Left colon (tissue), 2 donors: ENCODE data around the gene SMPD3. TPM values are rescaled to one million over a fixed set of nuclear protein-coding genes. Genes with fewer than 3 reads are reported as not detected.

Experiments
- ATAC-seq: fragments of 200-7000 bp; cut with Tn5 transposase; one replicate; pipeline ENCODE4 v1.9.1; 2020; ENCODE audit warnings: mild to moderate bottlenecking, moderate library complexity
- DNase-seq, 2 donors: peaks; one replicate each; pipeline ENCODE4 v3.0.0-alpha.2; 2020
- intact Hi-C, 2 donors: fragments of 100-400 bp; cut with DNase I in 1 of 2; cut with micrococcal nuclease in 1 of 2; formaldehyde crosslinking; loops; one replicate each; pipeline versions ENCODE4 v1.11.2 to v1.14.0; 2022; cut with DNase I, micrococcal nuclease
- total RNA-seq, 2 donors: library from RNA; stranded (reverse); fragmentation: NEBNext Ultra II Directional; extraction: Animal tissue kit (Norgen Biotek cat#: 25700); gene quantifications; one replicate each; pipeline ENCODE4 v1.2.1, GENCODE V29; 2021
- donor health status: DM: no; HTN: no; CAD: no.
- donor health status: DM: yes; HTN: yes; CAD: no.

SMPD3 gene
- total RNA-seq, 2 donors from 2014 or later = 71.5 to 90.3 TPM

- no peak for DNase-seq
- intact Hi-C loops = loop anchor here in 1 of 2 donors (5.0 kb wide), 1 partner anchor 90 kb away; no protein-coding TSS in a partner anchor
- no peak for ATAC-seq
Observed at GRCh38 chr16:68331879-68332410, 116.4 kb downstream of the SMPD3 start.

GRCh38 chr16:68328860-68329390 lies 119.4 kb downstream of the SMPD3 start:
- ATAC-seq (no peak), DNase-seq (no peak)
- intact Hi-C loops = loop anchor here in 1 of 2 donors (2.0 kb wide), 1 partner anchor 68 kb away; no protein-coding TSS in a partner anchor

DNA sequence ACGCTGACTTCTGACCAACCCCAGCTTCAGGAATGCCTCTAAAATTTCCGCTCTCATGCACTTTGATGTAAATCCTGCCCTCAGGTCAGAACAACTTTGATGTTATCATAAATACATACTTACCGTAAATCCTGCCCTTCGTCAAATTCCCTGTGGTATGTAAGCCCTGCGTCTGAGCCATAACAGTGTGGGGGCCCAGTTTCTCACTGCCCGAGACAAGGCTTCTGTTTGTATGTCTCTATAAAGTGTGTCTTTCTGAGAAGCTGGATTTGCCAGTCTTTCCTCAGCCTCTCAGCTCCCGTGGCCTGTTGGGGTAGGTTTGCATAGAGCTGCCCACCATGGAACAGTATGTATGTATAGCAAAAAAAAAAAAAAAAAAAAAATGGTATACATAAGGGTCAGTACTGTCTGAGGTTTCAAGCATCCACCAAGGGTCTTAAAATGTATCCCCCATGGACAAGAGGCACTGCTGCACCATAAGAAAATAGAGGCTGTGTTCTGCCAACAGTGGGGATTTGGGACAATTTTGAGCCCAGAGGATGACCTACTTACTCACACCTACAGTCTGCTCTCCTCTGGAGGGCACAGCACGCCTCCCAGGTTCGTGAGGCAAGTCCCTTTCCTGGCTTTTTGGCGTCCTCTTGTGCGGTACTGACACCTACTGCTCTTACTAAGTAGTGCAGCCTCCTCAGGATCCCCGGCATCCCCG lies 120.0 kb downstream of the SMPD3 start:
- ATAC-seq = peak; percentile 99
- intact Hi-C loops = loop anchor here in 1 of 2 donors (2.0 kb wide), 1 partner anchor 68 kb away; no protein-coding TSS in a partner anchor
- DNase-seq = peak; percentile 68 to 78

DNA sequence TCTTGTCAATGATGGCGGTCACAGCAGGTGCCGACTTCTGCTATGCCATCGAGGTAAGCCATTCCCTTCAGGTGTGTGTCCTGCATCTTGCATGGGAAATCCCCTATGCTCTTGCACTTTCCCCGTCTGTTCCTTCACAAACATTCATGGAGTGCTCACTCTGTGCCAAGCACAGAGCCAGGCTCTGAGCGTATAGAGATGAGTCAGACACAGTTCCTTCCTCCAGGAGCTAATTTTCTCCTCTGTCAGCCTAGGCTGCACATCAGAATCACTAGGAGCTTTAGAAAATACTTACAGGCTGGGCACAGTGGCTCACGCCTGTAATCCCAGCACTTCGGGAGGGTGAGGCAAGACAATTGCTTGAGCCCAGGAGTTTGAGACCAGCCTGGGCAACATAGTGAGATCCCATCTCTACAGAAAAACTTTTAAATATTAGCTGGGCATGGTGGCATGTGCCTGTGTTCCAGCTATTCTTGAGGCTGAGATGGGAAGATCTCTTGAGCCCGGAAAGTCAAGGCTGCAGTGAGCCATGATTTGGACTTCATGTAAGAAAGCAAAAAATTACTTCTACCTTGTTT lies 123.4 kb downstream of the SMPD3 start:
- ATAC-seq = no peak
- intact Hi-C loops = no loop called here
- no peak for DNase-seq

- ATAC-seq (no peak), DNase-seq (no peak)
- intact Hi-C loops = no loop called here
Observed at GRCh38 chr16:68324336-68324735, 124.0 kb downstream of the SMPD3 start.

- DNase-seq = no peak
- intact Hi-C loops = no loop called here
- no peak for ATAC-seq
Observed at GRCh38 chr16:68319185-68319908, 129.0 kb downstream of the SMPD3 start.

DNA sequence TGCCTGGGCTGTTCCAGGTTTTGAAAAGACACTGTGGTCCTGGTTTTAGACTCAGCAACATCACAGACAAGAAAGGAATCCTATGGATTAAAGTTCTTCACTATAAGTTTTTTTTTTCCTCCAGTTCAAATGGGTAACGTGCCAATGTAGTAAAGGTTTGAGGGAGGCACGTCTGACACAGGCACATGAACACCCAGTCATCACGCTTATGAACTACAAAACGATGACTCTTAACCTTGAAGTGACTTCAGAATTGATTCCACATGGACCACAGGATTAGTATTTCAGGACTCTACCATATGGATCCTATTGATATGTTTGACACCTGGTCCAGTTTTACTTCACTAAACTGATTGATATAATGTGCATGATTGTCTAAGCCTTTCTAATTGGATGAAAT lies 135.2 kb downstream of the SMPD3 start:
- DNase-seq = no peak
- intact Hi-C loops = loop anchor here in 1 of 2 donors (5.0 kb wide), 1 partner anchor 51 kb away; the partner anchor contains the start of gene SLC7A6
- no peak for ATAC-seq

DNA sequence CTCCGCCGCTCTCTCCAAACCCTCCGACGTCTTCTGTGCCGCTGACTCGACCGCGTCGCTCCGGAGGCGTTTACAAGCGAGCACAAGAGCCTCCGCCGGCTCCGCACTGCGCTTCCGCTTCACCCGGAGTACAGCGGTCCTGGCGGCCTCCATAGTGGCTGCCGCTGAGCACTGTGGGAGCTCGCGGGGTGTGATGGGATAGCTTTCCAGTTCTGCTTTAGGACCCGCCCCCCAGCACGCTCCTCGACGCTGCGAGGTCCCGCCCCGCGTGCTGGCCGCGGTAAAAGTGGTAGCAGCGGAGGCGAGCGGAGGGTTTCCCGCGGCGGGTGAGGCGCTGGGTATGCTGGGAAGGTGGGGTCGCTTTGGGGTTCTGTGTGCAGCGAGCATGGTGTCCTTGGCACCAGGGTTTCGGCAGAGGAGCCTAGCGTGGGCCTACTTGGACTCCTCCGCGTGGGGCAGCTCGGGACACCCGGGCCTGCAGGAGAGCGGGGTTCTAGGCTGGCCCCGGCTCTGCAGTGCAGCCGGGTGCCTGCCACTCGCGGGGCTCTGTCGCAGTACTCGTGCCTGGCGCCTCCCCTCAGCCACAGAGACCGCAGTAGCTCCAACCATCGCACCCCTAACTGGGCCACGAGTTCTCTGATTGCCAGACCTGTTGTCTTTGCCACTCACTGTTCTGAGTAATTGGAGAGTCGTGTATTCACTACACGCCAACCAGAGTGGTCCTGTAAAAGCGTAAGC lies 137.4 kb downstream of the SMPD3 start, which contains the start of the genes PRMT7 and SLC7A6OS:
Gene PRMT7 (plus strand): TSS at position 246 of the 738 bp plus-strand sequence. CDS start 4,961 bp downstream, outside the sequence.
Gene SLC7A6OS (minus strand): TSS at position 173 of the 738 bp plus-strand sequence. CDS start 20 bp downstream, at position 153.
- DNase-seq (peak; percentile 93 to 95), ATAC-seq (peak; percentile 99)
- intact Hi-C loops = loop anchor here in 1 of 2 donors (5.0 kb wide), 1 partner anchor 49 kb away; the partner anchor contains the start of gene SLC7A6

GRCh38 chr16:68310437-68310773 lies 137.9 kb downstream of the SMPD3 start:
- intact Hi-C loops = loop anchor here in 1 of 2 donors (5.0 kb wide), 1 partner anchor 48 kb away; the partner anchor contains the start of gene SLC7A6
- peak; percentile 57 for ATAC-seq
- peak in 1 of 2 donors; percentile 35 for DNase-seq

DNA sequence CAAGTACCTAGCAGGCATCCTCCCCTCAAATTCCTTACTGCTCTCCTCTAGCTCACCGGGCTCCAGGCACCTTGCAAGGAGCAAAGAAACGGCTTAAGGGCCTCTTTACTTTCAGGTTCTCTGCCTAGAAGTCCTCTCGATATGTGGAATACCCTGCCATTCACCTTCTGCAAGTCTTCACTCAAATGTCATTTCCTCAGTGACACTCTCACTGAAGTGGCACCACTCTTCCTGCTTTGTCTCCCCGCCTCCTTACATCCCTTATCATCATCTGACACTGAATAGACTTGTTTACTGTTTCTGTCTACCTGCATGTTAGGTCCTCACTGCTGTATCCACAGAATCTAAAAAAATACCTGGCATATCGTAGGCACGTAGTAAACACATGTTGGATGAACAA lies 138.5 kb downstream of the SMPD3 start:
- DNase-seq = no peak
- intact Hi-C loops = loop anchor here in 1 of 2 donors (5.0 kb wide), 1 partner anchor 47 kb away; the partner anchor contains the start of gene SLC7A6

More for the DNA sequence above, 138.5 kb downstream of the SMPD3 start:
- no peak for ATAC-seq

Other genes with a start within 250 kb of the SMPD3 start
- 100 to 1,000 TPM in 1 of 2 donors, 10 to 100 TPM in 1; 87.5 to 120 TPM for gene ESRP2, start 212.4 kb downstream of the SMPD3 start, total RNA-seq
- 10 to 100 TPM; 15.1 to 15.5 TPM for gene PLA2G15, start 203.1 kb downstream of the SMPD3 start, total RNA-seq
- gene SLC7A6, start 184.0 kb downstream of the SMPD3 start, total RNA-seq = 10 to 100 TPM; 23.9 to 45.9 TPM
- gene SLC7A6OS, start 137.6 kb downstream of the SMPD3 start, total RNA-seq = 10 to 100 TPM; 13.9 to 15.4 TPM
- gene PRMT7, start 137.5 kb downstream of the SMPD3 start, total RNA-seq = 10 to 100 TPM; 26.3 to 27.7 TPM
- 1 to 10 TPM; 8.4 to 9.0 TPM for gene ZFP90, start 90.8 kb upstream of the SMPD3 start, total RNA-seq
- under 1 TPM; 0.81 to 0.89 TPM for gene CDH3, start 196.8 kb upstream of the SMPD3 start, total RNA-seq